ENCODE results near the gene CGNL1. TPM values are rescaled to one million over a fixed set of nuclear protein-coding genes. Genes with fewer than 3 reads are reported as not detected.
A peak's percentile ranks its signal among the peaks of the same experiment; 100 is the strongest.

Gene CGNL1
- total RNA-seq, 4 donors from 2014 or later = 40.7 to 74.4 (median 56.0) TPM

DNA sequence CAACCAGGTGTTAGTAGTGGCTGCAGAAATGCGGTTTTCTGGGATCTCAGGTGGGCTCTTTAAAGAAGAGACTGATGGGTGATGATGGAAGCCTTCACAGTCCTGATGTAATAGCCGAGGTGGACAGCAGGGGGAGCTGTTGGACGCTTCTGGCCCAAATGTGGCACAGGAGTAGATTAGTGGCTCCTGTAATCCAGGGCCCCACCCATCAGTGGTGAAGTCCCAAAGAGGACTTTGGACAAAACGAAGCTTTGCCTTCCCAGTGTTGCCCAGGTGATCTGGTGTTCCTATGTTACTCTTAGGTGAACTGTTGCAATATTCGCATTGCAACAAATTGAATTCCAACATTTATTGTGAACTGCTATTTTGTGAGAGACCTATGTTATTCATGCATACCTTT is 183.6 kb downstream of the CGNL1 start:
- 21 to 29% methylated on average over 5 of the region's 5 CpGs for WGBS, 2 donors
- H3K9me3 ChIP-seq = no peaks in the 10 kb centered on the region
- no peaks in the 10 kb centered on the region for H3K36me3 ChIP-seq
- no peaks in the 10 kb centered on the region for H3K27me3 ChIP-seq
- peak; percentile 60 to 68 for DNase-seq
- no peak overlapping the region for H3K27ac ChIP-seq
- peaks cover 4 to 6% of the 10 kb centered on the region in 2 donors for H3K4me1 ChIP-seq
- no peak overlapping the region for H3K4me3 ChIP-seq (replicated peaks in 1 of 3)
- TF ChIP-seq, protein P1, sequence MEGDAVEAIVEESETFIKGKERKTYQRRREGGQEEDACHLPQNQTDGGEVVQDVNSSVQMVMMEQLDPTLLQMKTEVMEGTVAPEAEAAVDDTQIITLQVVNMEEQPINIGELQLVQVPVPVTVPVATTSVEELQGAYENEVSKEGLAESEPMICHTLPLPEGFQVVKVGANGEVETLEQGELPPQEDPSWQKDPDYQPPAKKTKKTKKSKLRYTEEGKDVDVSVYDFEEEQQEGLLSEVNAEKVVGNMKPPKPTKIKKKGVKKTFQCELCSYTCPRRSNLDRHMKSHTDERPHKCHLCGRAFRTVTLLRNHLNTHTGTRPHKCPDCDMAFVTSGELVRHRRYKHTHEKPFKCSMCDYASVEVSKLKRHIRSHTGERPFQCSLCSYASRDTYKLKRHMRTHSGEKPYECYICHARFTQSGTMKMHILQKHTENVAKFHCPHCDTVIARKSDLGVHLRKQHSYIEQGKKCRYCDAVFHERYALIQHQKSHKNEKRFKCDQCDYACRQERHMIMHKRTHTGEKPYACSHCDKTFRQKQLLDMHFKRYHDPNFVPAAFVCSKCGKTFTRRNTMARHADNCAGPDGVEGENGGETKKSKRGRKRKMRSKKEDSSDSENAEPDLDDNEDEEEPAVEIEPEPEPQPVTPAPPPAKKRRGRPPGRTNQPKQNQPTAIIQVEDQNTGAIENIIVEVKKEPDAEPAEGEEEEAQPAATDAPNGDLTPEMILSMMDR (IDR thresholded peaks at IDR 0.05) = peak; percentile 61 to 93 (median 71)
- TF ChIP-seq POLR2A (IDR thresholded peaks at IDR 0.05) = no peak
- intact Hi-C loops (cut with DNase I) = loop anchor here (5.0 to 10.0 kb wide), 2 partner anchors 47 to 305 kb away; no protein-coding TSS in a partner anchor

DNA sequence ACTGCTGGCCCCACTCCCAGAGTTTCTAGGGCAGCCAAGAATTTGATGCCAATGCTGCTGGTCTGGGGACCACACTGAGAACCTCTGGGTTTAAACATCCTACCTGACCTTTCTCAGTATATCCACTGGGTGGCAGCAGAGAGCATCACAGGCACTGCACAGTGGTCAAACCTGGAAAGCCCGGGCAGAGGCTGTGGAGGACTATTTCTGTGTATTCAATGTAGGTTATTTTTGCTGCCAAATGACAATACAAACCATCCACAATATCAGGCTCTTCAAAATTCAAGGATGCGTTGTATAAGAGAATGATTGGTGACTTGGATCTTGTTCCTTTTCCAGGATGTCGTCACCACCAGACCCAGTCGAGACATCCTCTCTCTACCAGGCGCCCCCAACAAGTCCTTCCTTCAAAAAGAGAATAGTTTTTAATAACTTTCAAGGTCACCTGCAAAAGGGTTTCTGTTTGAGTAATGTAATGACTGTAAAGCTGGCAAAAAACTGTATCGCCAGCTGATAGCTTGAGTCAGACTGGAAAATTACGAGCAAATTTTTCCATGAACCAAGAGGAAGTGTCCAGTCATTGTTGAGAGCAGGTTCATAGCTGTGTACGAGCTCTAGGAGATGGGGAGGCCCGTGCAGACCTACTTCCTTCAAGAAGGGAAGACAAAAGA is 184.9 kb downstream of the CGNL1 start:
- H3K9me3 ChIP-seq = no peaks in the 10 kb centered on the region
- no peaks in the 10 kb centered on the region for H3K27me3 ChIP-seq
- peak; percentile 80 to 88 for DNase-seq
- 23 to 30% methylated on average over 9 of the region's 9 CpGs for WGBS, 2 donors
- H3K36me3 ChIP-seq = no peaks in the 10 kb centered on the region
- no peak overlapping the region for H3K4me3 ChIP-seq (replicated peaks in 1 of 3)
- no peaks in the 10 kb centered on the region for H3K4me1 ChIP-seq
- TF ChIP-seq, protein P1 (IDR thresholded peaks at IDR 0.05) = peak; percentile 76 to 97 (median 92)
- no peak for TF ChIP-seq POLR2A (IDR thresholded peaks at IDR 0.05)
- H3K27ac ChIP-seq = peak overlapping the region; percentile 6 to 33 (median 11)
- intact Hi-C loops (cut with DNase I) = no loop called here

DNA sequence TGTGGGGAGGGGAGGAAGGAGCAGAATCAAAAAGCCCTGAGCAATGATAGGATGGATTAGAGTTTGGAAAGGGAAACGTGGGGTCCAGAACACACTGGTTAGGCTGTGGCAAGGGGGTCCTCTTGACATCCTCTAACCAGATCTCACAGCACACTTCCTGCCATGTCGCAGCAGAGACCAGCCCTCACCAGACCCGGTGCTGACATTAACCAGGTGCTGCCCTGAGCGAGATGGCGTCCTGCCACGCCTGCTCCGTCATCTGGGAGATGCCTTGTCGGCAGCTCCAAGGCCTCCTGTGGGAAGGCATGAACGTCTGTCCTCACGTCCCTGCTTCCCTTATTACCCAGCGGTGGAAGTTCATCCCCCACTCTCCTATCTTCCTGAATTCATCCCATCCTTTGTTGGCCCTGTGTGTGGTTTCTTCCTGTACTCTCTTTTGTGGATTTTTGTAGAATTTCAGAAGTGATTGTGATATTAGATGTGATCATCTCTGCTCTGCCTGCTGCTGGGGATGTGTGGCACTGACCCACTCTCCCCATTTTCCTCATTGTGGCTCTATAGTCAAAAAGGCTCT is 186.0 kb downstream of the CGNL1 start:
- WGBS, 2 donors = 81 to 82% methylated on average over 11 of the region's 11 CpGs
- no peaks in the 10 kb centered on the region for H3K36me3 ChIP-seq
- no peak for DNase-seq
- intact Hi-C loops (cut with DNase I) = no loop called here
- H3K27me3 ChIP-seq = no peaks in the 10 kb centered on the region
- H3K9me3 ChIP-seq = no peaks in the 10 kb centered on the region
- no peak for TF ChIP-seq POLR2A (IDR thresholded peaks at IDR 0.05)
- TF ChIP-seq, protein P1 (IDR thresholded peaks at IDR 0.05) = no peak
- H3K4me3 ChIP-seq (replicated peaks in 1 of 3) = no peak overlapping the region
- peak overlapping the region in 1 of 3 donors; percentile 11 for H3K27ac ChIP-seq
- no peaks in the 10 kb centered on the region for H3K4me1 ChIP-seq

DNA sequence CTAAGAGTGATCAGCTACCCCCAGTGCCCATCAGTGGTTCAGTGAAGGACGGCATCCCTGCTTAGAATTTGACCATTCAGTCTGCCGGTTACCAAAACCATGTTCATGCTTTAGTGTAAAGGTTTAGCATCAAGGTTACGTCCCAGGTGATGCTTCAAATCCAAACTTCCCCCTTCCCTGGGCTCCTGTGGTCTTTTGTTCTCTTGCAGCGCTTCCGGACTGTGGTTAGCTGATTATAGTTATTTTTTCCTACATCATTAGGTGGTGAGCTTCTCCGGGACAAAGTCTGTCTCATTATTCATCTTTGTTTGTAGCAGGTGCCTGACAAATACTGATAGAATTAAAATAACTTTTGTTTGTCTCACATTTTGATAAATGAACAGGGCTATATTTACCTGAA is 187.1 kb downstream of the CGNL1 start:
- DNase-seq = no peak
- H3K9me3 ChIP-seq = no peaks in the 10 kb centered on the region
- H3K36me3 ChIP-seq = no peaks in the 10 kb centered on the region
- no peak overlapping the region for H3K4me3 ChIP-seq (replicated peaks in 1 of 3)
- no peaks in the 10 kb centered on the region for H3K4me1 ChIP-seq
- H3K27me3 ChIP-seq = no peaks in the 10 kb centered on the region
- intact Hi-C loops (cut with DNase I) = no loop called here
- no peak overlapping the region for H3K27ac ChIP-seq
- TF ChIP-seq POLR2A (IDR thresholded peaks at IDR 0.05) = no peak
- TF ChIP-seq, protein P1 (IDR thresholded peaks at IDR 0.05) = no peak
- WGBS, 2 donors = 93 to 95% methylated on average over 6 of the region's 6 CpGs

DNA sequence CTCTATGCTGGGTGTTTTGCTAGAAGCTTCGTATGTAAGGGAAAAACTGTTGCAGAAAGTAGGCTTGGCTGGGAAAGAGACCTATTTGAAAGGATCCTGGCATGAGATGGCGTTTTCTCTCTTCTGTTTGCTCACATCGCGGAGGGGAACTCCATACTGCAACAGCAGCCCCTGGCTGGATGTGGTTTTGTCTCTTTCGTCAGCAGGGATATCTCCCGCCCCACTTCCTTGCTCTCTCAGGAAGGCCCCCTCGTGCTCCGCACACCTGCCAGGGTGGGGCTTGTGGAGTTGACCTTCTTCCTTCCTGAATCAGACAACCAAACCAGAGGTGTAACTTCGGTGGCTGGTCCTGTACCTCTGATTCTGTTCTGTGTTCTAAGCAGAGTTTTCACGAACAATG is 189.0 kb downstream of the CGNL1 start:
- 66 to 67% methylated on average over 10 of the region's 10 CpGs for WGBS, 2 donors
- TF ChIP-seq POLR2A (IDR thresholded peaks at IDR 0.05) = no peak
- TF ChIP-seq, protein P1 (IDR thresholded peaks at IDR 0.05) = no peak
- intact Hi-C loops (cut with DNase I) = no loop called here
- peak in 1 of 2 donors; percentile 35 for DNase-seq
- no peaks in the 10 kb centered on the region for H3K9me3 ChIP-seq
- no peak overlapping the region for H3K27ac ChIP-seq
- H3K36me3 ChIP-seq = no peaks in the 10 kb centered on the region
- H3K4me3 ChIP-seq (replicated peaks in 1 of 3) = no peak overlapping the region
- H3K4me1 ChIP-seq = no peaks in the 10 kb centered on the region
- no peaks in the 10 kb centered on the region for H3K27me3 ChIP-seq
